H1 (cell line): ENCODE data around the gene FAM227B.

Experiments used
- JUN ChIP-seq: IDR thresholded peaks from 2 replicates; pipeline ENCODE4 v1.6.1; 2011; ENCODE audit warnings: low read depth, mild to moderate bottlenecking, improper control_type of control experiment, low read length
- TEAD4 ChIP-seq: IDR thresholded peaks from 2 replicates; pipeline ENCODE4 v1.6.1; 2012; ENCODE audit warnings: low read depth, low read length, inconsistent platforms, mixed read lengths
- TF ChIP-seq, protein P1 (sequence below), 3 experiments: IDR thresholded peaks; 1 replicate in 2 of 3; 2 replicates in 1 of 3; pipeline versions ENCODE4 v1.5.1 to v1.6.1; 2011; ENCODE audit warnings: low read length in 3 of 3, mild to moderate bottlenecking in 3 of 3, inconsistent platforms in 2 of 3, low read depth in 1 of 3, moderate library complexity in 1 of 3; ENCODE audit not compliant: insufficient read depth in 1 of 3; ENCODE audit errors: control extremely low read depth in 1 of 3

DNA sequence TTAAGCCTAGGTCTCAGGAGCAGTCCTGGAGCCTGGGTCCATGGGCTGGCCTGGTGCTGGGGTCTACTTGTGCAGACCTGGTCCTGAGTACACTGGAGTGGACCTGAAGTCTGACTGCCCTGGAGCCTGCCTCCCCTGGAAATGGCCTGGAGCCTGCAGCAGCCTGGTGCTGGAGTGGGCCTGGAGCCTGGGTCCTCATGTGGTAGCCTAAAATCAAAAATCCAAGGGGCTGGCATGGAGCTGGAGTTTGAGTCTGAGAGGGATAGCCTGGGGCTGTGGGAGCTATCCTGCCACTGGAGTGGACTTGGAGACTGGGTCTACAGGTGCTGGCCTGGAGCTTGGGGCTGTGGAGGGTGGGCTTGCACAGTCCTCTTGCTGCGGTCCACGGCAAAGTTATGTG, 15.0 kb downstream of the FAM227B start:
- TF ChIP-seq JUN (no peak), TEAD4 (no peak)
- TF ChIP-seq, protein P1, sequence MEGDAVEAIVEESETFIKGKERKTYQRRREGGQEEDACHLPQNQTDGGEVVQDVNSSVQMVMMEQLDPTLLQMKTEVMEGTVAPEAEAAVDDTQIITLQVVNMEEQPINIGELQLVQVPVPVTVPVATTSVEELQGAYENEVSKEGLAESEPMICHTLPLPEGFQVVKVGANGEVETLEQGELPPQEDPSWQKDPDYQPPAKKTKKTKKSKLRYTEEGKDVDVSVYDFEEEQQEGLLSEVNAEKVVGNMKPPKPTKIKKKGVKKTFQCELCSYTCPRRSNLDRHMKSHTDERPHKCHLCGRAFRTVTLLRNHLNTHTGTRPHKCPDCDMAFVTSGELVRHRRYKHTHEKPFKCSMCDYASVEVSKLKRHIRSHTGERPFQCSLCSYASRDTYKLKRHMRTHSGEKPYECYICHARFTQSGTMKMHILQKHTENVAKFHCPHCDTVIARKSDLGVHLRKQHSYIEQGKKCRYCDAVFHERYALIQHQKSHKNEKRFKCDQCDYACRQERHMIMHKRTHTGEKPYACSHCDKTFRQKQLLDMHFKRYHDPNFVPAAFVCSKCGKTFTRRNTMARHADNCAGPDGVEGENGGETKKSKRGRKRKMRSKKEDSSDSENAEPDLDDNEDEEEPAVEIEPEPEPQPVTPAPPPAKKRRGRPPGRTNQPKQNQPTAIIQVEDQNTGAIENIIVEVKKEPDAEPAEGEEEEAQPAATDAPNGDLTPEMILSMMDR (IDR thresholded peaks at IDR 0.05; ENCODE audit: control extremely low read depth in 1 of 3, insufficient read depth in 1 of 3, low read depth in 1 of 3, low read length in 3 of 3), result no peak
